ENCODE results near the gene MGST2.

The MGST2 gene

DNA sequence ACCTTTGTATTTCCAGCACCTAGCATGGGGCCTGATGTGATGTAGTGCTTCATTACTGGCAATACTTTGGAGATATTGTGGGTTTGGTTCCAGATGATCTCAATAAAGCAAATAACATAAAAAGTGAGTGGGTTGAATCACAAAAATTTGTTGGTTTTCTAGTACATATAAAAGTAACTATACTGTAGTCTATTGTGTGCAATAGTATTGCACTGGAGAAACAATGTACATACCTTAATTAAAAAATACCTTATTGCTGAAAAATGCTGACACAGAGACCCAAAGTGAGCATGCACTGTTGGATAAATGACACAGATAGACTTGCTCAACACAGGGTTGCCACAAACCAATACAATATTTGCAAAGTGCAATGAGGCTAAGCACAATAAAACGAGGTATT is 17.7 kb upstream of the MGST2 start:
- H3K9ac ChIP-seq (ENCODE audit: low read depth, low read length, poor library complexity, severe bottlenecking) = no peak overlapping the region
- no peaks in the 10 kb centered on the region for H3K27me3 ChIP-seq (ENCODE audit: insufficient read depth, low read length, poor library complexity, severe bottlenecking)
- no peaks in the 10 kb centered on the region for H4K20me1 ChIP-seq (ENCODE audit: insufficient read depth, low read length, poor library complexity, severe bottlenecking)
- H3K9me3 ChIP-seq (ENCODE audit: insufficient read depth, low read depth, low read length) = no peaks in the 10 kb centered on the region
- H3K9me2 ChIP-seq (replicated peaks; ENCODE audit: low read depth, low read length) = no peaks in the 10 kb centered on the region
- H2AFZ ChIP-seq (ENCODE audit: low read length) = no peak overlapping the region
- H3F3A ChIP-seq (ENCODE audit: low read depth) = no peaks in the 10 kb centered on the region
- no peaks in the 10 kb centered on the region for H3K79me2 ChIP-seq (ENCODE audit: insufficient read depth, low read length)
- H3K4me3 ChIP-seq (ENCODE audit: low read length, poor library complexity, severe bottlenecking) = no peak overlapping the region
- H3K4me1 ChIP-seq (ENCODE audit: insufficient read depth, low read length, poor library complexity, severe bottlenecking) = peaks cover 4% of the 10 kb centered on the region
- H3K36me3 ChIP-seq (ENCODE audit: insufficient read depth, low read length) = no peaks in the 10 kb centered on the region
- TF ChIP-seq, protein P1, sequence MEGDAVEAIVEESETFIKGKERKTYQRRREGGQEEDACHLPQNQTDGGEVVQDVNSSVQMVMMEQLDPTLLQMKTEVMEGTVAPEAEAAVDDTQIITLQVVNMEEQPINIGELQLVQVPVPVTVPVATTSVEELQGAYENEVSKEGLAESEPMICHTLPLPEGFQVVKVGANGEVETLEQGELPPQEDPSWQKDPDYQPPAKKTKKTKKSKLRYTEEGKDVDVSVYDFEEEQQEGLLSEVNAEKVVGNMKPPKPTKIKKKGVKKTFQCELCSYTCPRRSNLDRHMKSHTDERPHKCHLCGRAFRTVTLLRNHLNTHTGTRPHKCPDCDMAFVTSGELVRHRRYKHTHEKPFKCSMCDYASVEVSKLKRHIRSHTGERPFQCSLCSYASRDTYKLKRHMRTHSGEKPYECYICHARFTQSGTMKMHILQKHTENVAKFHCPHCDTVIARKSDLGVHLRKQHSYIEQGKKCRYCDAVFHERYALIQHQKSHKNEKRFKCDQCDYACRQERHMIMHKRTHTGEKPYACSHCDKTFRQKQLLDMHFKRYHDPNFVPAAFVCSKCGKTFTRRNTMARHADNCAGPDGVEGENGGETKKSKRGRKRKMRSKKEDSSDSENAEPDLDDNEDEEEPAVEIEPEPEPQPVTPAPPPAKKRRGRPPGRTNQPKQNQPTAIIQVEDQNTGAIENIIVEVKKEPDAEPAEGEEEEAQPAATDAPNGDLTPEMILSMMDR (conservative IDR thresholded peaks at IDR 0.05; ENCODE audit: low read length) = no peak
- no peak for TF ChIP-seq EZH2phosphoT487 (IDR thresholded peaks at IDR 0.05; ENCODE audit: borderline replicate concordance)
- H3K4me2 ChIP-seq (ENCODE audit: low read depth, low read length, poor library complexity, severe bottlenecking) = no peak overlapping the region

DNA sequence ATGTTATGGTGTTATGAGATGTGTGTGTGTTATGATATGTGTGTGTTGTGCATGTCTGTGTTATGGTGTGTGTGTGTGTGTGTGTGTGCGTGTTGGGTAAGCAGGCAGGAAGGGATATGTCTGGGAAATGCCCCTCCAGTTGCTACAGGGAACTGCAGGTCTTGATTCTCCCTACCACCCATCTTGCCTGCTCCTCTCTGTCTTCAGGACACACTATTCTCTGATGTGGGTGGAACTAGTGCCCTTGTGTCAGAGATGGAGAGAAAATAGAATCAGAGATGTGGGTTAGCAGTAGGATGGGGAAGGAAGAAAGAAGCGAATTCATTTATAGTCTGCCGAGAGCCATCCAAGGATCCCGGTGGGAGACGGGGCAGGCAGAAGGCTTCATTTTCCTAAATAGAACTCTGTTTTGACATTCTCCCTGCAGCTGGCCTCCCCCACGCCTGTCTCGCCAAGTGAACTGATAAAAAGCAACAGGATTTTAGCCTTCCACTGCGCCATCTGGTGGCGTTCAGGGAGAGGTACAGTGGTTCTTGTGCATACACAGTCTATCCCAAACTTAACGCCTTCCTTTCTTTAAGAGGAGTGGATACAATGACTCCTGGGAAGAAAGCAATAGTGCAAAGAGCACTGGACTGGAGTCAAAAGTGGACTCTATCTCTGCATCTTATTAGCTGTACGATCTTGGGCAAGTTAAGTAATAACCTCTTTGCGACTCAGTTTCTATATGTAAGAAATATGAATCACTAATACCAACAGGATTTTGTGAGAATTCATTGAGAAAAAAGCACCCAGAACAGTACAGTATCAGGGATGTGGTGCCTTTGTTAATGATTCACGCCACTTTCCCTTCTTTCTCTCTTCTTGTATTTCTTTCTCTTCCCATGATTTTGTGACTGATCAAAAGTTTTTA is 14.1 kb upstream of the MGST2 start:
- Histone ChIP-seq H3K27me3 (ENCODE audit: insufficient read depth, low read length, poor library complexity, severe bottlenecking) (no peaks in the 10 kb centered on the region), H3K9me3 (ENCODE audit: insufficient read depth, low read depth, low read length) (no peaks in the 10 kb centered on the region), H3K9ac (ENCODE audit: low read depth, low read length, poor library complexity, severe bottlenecking) (no peak overlapping the region), H3K79me2 (ENCODE audit: insufficient read depth, low read length) (no peaks in the 10 kb centered on the region), H3K4me2 (ENCODE audit: low read depth, low read length, poor library complexity, severe bottlenecking) (no peak overlapping the region), H3F3A (ENCODE audit: low read depth) (no peaks in the 10 kb centered on the region), H3K36me3 (ENCODE audit: insufficient read depth, low read length) (no peaks in the 10 kb centered on the region), H4K20me1 (ENCODE audit: insufficient read depth, low read length, poor library complexity, severe bottlenecking) (no peaks in the 10 kb centered on the region), H3K4me3 (ENCODE audit: low read length, poor library complexity, severe bottlenecking) (no peak overlapping the region), H3K9me2 (replicated peaks; ENCODE audit: low read depth, low read length) (no peaks in the 10 kb centered on the region), H2AFZ (ENCODE audit: low read length) (0 out of 2 replicates have a peak overlapping the region, but pooled peaks have one; percentile 40), H3K4me1 (ENCODE audit: insufficient read depth, low read length, poor library complexity, severe bottlenecking) (peaks cover 4% of the 10 kb centered on the region)
- TF ChIP-seq EZH2phosphoT487 (IDR thresholded peaks at IDR 0.05; ENCODE audit: borderline replicate concordance) = no peak
- TF ChIP-seq, protein P1 (conservative IDR thresholded peaks at IDR 0.05; ENCODE audit: low read length) = peak; percentile 94

DNA sequence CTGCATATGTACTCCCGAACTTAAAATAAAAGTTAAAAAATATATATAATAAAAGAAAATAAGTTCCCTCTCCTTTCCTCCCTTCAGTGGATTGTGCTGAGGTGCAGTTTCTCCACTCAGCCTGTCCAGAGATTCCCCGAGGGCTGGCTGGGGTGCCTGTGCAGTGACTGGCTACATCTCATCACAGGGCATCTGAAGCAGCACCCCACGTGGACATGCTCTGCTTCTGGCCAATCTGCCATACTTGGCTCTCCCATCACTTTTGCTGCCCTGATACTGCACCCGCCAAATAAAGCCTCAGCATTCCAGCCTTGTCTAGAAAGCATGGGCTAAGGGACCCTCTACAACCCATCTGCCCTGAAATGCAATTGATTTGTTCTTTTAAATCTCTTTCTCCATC is 11.1 kb upstream of the MGST2 start:
- Histone ChIP-seq H2AFZ (ENCODE audit: low read length) (no peak overlapping the region), H3F3A (ENCODE audit: low read depth) (no peaks in the 10 kb centered on the region), H3K36me3 (ENCODE audit: insufficient read depth, low read length) (no peaks in the 10 kb centered on the region), H3K9ac (ENCODE audit: low read depth, low read length, poor library complexity, severe bottlenecking) (no peak overlapping the region), H3K9me3 (ENCODE audit: insufficient read depth, low read depth, low read length) (no peaks in the 10 kb centered on the region), H3K9me2 (replicated peaks; ENCODE audit: low read depth, low read length) (no peaks in the 10 kb centered on the region), H3K27me3 (ENCODE audit: insufficient read depth, low read length, poor library complexity, severe bottlenecking) (no peaks in the 10 kb centered on the region), H3K79me2 (ENCODE audit: insufficient read depth, low read length) (no peaks in the 10 kb centered on the region; the same call in 1 of the 2 replicates), H3K4me2 (ENCODE audit: low read depth, low read length, poor library complexity, severe bottlenecking) (no peak overlapping the region), H3K4me3 (ENCODE audit: low read length, poor library complexity, severe bottlenecking) (no peak overlapping the region), H4K20me1 (ENCODE audit: insufficient read depth, low read length, poor library complexity, severe bottlenecking) (no peaks in the 10 kb centered on the region), H3K4me1 (ENCODE audit: insufficient read depth, low read length, poor library complexity, severe bottlenecking) (peaks cover 25% of the 10 kb centered on the region)
- TF ChIP-seq, protein P1 (conservative IDR thresholded peaks at IDR 0.05; ENCODE audit: low read length) = no peak
- TF ChIP-seq EZH2phosphoT487 (IDR thresholded peaks at IDR 0.05; ENCODE audit: borderline replicate concordance) = no peak
